ENCODE results near the gene ASPHD1. TPM values are rescaled to one million over a fixed set of nuclear protein-coding genes. Genes with fewer than 3 reads are reported as not detected.
A peak's percentile ranks its signal among the peaks of the same experiment; 100 is the strongest.
"Not testable (repeated sequence)": the region's sequence is repeated elsewhere in the genome, so short reads cannot be mapped to it uniquely, and the experiment has no call there.

Gene ASPHD1
- total RNA-seq, 2 donors from 2014 or later, result 0.27 TPM; not detected in 1

GRCh38 chr16:29863669-29863984 lies 36.7 kb upstream of the ASPHD1 start:
- DNase-seq (ENCODE audit: low spot score) (no peak), ATAC-seq (ENCODE audit: insufficient number of reproducible peaks, low FRiP score, low read depth) (no peak)
- no peaks in the 10 kb centered on the region for H3K27me3 ChIP-seq (replicated peaks; ENCODE audit: insufficient read depth)
- H3K4me1 ChIP-seq (ENCODE audit: control insufficient read depth in 1 of 2, low read depth in 2 of 2), result peaks cover 11 to 38% of the 10 kb centered on the region in 2 donors
- peak overlapping the region; percentile 99 for H3K4me3 ChIP-seq
- no peaks in the 10 kb centered on the region for H3K9me3 ChIP-seq
- no peak for TF ChIP-seq CTCF (IDR thresholded peaks at IDR 0.05)
- H3K36me3 ChIP-seq, result peaks cover 6% of the 10 kb centered on the region
- H3K27ac ChIP-seq, result peak overlapping the region; percentile 81 to 98

- Histone ChIP-seq H3K9me3 (no peaks in the 10 kb centered on the region), H3K4me3 (no peak overlapping the region), H3K27me3 (replicated peaks; ENCODE audit: insufficient read depth) (no peaks in the 10 kb centered on the region), H3K4me1 (ENCODE audit: control insufficient read depth in 1 of 2, low read depth in 2 of 2) (peaks cover 9 to 33% of the 10 kb centered on the region in 2 donors), H3K27ac (no peak overlapping the region), H3K36me3 (peaks cover 6% of the 10 kb centered on the region)
- no peak for TF ChIP-seq CTCF (IDR thresholded peaks at IDR 0.05)
- ATAC-seq (ENCODE audit: insufficient number of reproducible peaks, low FRiP score, low read depth), result no peak
- no peak for DNase-seq (ENCODE audit: low spot score)
Measured at GRCh38 chr16:29864205-29864604, 36.1 kb upstream of the ASPHD1 start.

GRCh38 chr16:29868396-29869009 lies 31.8 kb upstream of the ASPHD1 start:
- no peaks in the 10 kb centered on the region for H3K9me3 ChIP-seq
- H3K4me3 ChIP-seq, result no peak overlapping the region
- H3K36me3 ChIP-seq, result no peaks in the 10 kb centered on the region
- no peak overlapping the region for H3K27ac ChIP-seq
- H3K27me3 ChIP-seq (replicated peaks; ENCODE audit: insufficient read depth), result no peaks in the 10 kb centered on the region
- no peak for ATAC-seq (ENCODE audit: insufficient number of reproducible peaks, low FRiP score, low read depth)
- no peak for TF ChIP-seq CTCF (IDR thresholded peaks at IDR 0.05)
- peaks cover 0 to 4% of the 10 kb centered on the region in 2 donors for H3K4me1 ChIP-seq (ENCODE audit: control insufficient read depth in 1 of 2, low read depth in 2 of 2)
- no peak for DNase-seq (ENCODE audit: low spot score)

- ATAC-seq (ENCODE audit: insufficient number of reproducible peaks, low FRiP score, low read depth); H3K9me3 ChIP-seq; H3K4me3 ChIP-seq; H3K27me3 ChIP-seq (replicated peaks; ENCODE audit: insufficient read depth); H3K36me3 ChIP-seq; DNase-seq (ENCODE audit: low spot score); H3K4me1 ChIP-seq (ENCODE audit: control insufficient read depth in 1 of 2, low read depth in 2 of 2); H3K27ac ChIP-seq: not testable (repeated sequence)
Measured at GRCh38 chr16:29869067-29869466, 31.2 kb upstream of the ASPHD1 start.

- Histone ChIP-seq H3K36me3 (no peaks in the 10 kb centered on the region), H3K27ac (no peak overlapping the region), H3K9me3 (no peaks in the 10 kb centered on the region), H3K27me3 (replicated peaks; ENCODE audit: insufficient read depth) (peaks cover 6% of the 10 kb centered on the region), H3K4me3 (no peak overlapping the region), H3K4me1 (ENCODE audit: control insufficient read depth in 1 of 2, low read depth in 2 of 2) (no peaks in the 10 kb centered on the region)
- no peak for TF ChIP-seq CTCF (IDR thresholded peaks at IDR 0.05)
- DNase-seq (ENCODE audit: low spot score) (no peak), ATAC-seq (ENCODE audit: insufficient number of reproducible peaks, low FRiP score, low read depth) (no peak)
Measured at GRCh38 chr16:29871822-29872546, 28.3 kb upstream of the ASPHD1 start.

Measured in thoracic aorta (tissue), 2 donors.